ENCODE data around the gene KSR2. TPM values are rescaled to one million over a fixed set of nuclear protein-coding genes. Genes with fewer than 3 reads are reported as not detected.

The KSR2 gene
- total and polyA plus RNA-seq, 2 of the 13 experiments (the other 11 are each of a cell fraction or from before 2014, with no cell fraction given), result 0.02 TPM; not detected in 1

DNA sequence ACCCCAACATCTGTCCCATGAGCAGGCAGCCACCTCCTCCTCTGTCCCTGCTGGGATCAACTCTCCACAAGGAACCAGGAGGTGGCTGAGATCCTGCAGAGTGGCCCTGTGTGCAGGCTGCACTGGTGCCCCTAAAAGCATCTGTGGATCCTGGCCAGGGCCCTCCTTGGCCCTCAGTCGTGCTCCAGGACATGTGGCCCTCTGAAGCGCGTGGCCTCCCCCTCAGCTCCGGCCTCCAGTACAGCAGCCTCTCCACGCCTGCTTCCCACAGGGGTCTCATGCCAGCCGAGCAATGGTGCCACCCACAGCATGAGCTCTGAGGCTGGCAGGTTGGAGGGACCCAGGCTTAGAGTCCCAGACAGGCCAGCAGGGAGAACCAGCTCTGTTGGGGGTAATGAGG, 530.0 kb downstream of the KSR2 start:
- FAIRE-seq (no peak), ATAC-seq (peak; percentile 31; the same call in 2 of the 3 replicates), DNase-seq (ENCODE audit: low spot score) (no peak)
- Histone ChIP-seq H3K27ac (ENCODE audit: extremely low read length, insufficient read depth, low read length) (no peak overlapping the region), H3K36me3 (replicated peaks in 1 of 2; ENCODE audit: control insufficient read depth in 1 of 2, insufficient read depth in 2 of 2, low read length in 2 of 2) (no peaks in the 10 kb centered on the region), H3K27me3 (ENCODE audit: control insufficient read depth in 1 of 2, insufficient read depth in 2 of 2, low read length in 2 of 2) (peaks cover 0 to 6% of the 10 kb centered on the region in 2 experiments; a peak in 3 of 5 replicates), H4K20me1 (ENCODE audit: insufficient read depth, low read length) (no peaks in the 10 kb centered on the region), H3K9me3 (ENCODE audit: low read length) (no peaks in the 10 kb centered on the region), H3K4me1 (ENCODE audit: insufficient read depth, low read length) (no peaks in the 10 kb centered on the region), H3K79me2 (ENCODE audit: insufficient read depth, low read length) (no peaks in the 10 kb centered on the region), H3K4me3 (replicated peaks in 1 of 3; ENCODE audit: insufficient read depth in 1 of 3, low read depth in 2 of 3, low read length in 3 of 3) (no peak overlapping the region), H2AFZ (ENCODE audit: low read length) (no peak overlapping the region), H3K9ac (ENCODE audit: insufficient read depth, low read depth, low read length) (no peak overlapping the region), H3K4me2 (ENCODE audit: low read depth, low read length) (no peak overlapping the region)
- ChIA-PET CTCF (ENCODE audit: low intra/inter-chr PET ratio, low total read pairs) (no interaction called here), POLR2A (no interaction called here)
- intact Hi-C loops (cut with micrococcal nuclease; ENCODE audit: unreplicated experiment) (no loop called here), in situ Hi-C loops (cut with HindIII; ENCODE audit: extremely low pct_ligation_motif_present, low pct_unique_long_range_greater_than_20kb) (no loop called here)
- BruUV-seq (replicated peaks), result no TSS peak
- TF ChIP-seq HOXA3 (CRISPR knock-in tag; IDR thresholded peaks at IDR 0.05), result no peak
- TF ChIP-seq ZNF644 (CRISPR knock-in tag; IDR thresholded peaks at IDR 0.05; ENCODE audit: low read depth), result no peak
- TF ChIP-seq KMT2B (CRISPR knock-in tag; IDR thresholded peaks at IDR 0.05), result no peak
- TF ChIP-seq ZNF362 (CRISPR knock-in tag; IDR thresholded peaks at IDR 0.05; ENCODE audit: borderline replicate concordance), result no peak
- no peak for TF ChIP-seq PCBP2 (optimal IDR thresholded peaks at IDR 0.05; ENCODE audit: low read depth, low read length, poor library complexity, severe bottlenecking)
- TF ChIP-seq ZKSCAN8 (CRISPR knock-in tag; IDR thresholded peaks at IDR 0.05; ENCODE audit: borderline replicate concordance), result no peak
- TF ChIP-seq ZNF879 (CRISPR knock-in tag; IDR thresholded peaks at IDR 0.05), result no peak
- TF ChIP-seq CBX2 (IDR thresholded peaks at IDR 0.05; ENCODE audit: low read depth, low read length), result no peak
- no peak for TF ChIP-seq CBX2 (CRISPR knock-in tag; IDR thresholded peaks at IDR 0.05; ENCODE audit: low read depth)
- TF ChIP-seq THAP7 (CRISPR knock-in tag; IDR thresholded peaks at IDR 0.05), result no peak
- TF ChIP-seq FOXA1 (IDR thresholded peaks at IDR 0.05), result no peak
- no peak for TF ChIP-seq FOXA1 (CRISPR knock-in tag; IDR thresholded peaks at IDR 0.05)
- TF ChIP-seq ZNF335 (CRISPR knock-in tag; IDR thresholded peaks at IDR 0.05), result no peak
- TF ChIP-seq NBN (conservative IDR thresholded peaks at IDR 0.05), result no peak
- no peak for TF ChIP-seq MYC (CRISPR knock-in tag; IDR thresholded peaks at IDR 0.05; ENCODE audit: borderline replicate concordance)
- no peak for TF ChIP-seq PAXIP1 (CRISPR knock-in tag; conservative IDR thresholded peaks at IDR 0.05)
- no peak for TF ChIP-seq DMAP1 (CRISPR knock-in tag; IDR thresholded peaks at IDR 0.05)
- TF ChIP-seq ZNF790 (CRISPR knock-in tag; IDR thresholded peaks at IDR 0.05; ENCODE audit: borderline replicate concordance), result no peak
- TF ChIP-seq MED1 (CRISPR knock-in tag; IDR thresholded peaks at IDR 0.05), result no peak
- no peak for TF ChIP-seq ZNF615 (CRISPR knock-in tag; IDR thresholded peaks at IDR 0.05; ENCODE audit: borderline replicate concordance)
- WGBS (ENCODE audit: low lambda C conversion rate), result 10% methylated on average over 2 of the region's 6 CpGs

Measured in HepG2 (cell line).